K562 (cell line): ENCODE measurements around the gene JMJD1C. TPM values are rescaled to one million over a fixed set of nuclear protein-coding genes. Genes with fewer than 3 reads are reported as not detected.

Source experiments
- ATAC-seq: fragments of 200-7000 bp; cut with Tn5 transposase; 3 replicates; pipeline ENCODE4 v1.9.1; 2020; ENCODE audit warnings: moderate library complexity
- BruUV-seq: library from RNA; stranded (reverse); fragments of 400-500 nt; replicated peaks from 2 replicates; lab custom pipeline; 2021; lab: Mats Ljungman, UMichigan
- CTCF ChIA-PET: fragments of 300-600 bp; formaldehyde crosslinking; extraction: SDS; loops from one replicate; lab custom pipeline; 2021; ENCODE audit warnings: low intra/inter-chr PET ratio; lab: Yijun Ruan, JAX
- POLR2A ChIA-PET: fragments of 300-600, 350-650 bp; sonication (Branson Sonifier 250); formaldehyde crosslinking; extraction: SDS; loops from one replicate; lab custom pipeline; 2021; ENCODE audit warnings: antibody characterized with exemption, inconsistent platforms; lab: Yijun Ruan, JAX
- DNase-seq, 4 experiments: peaks; one replicate each; pipeline versions ENCODE4 v3.0.0 to v3.0.0-alpha.2; 2011 to 2018; ENCODE audit warnings: low spot score in 3 of 4, mixed read lengths in 3 of 4; ENCODE audit errors: extremely low read depth in 1 of 4
- FAIRE-seq: peaks from 2 replicates; lab custom pipeline; 2011; peaks lifted over from hg19 to GRCh38; lab: Jason Lieb, UNC
- H2AFZ ChIP-seq: 2 replicates; pipeline ENCODE4 v1.6.0; 2011; ENCODE audit warnings: low read depth, low read length, control low read depth, inconsistent platforms
- H3K27ac ChIP-seq: fragments of 200-600 bp; 3 replicates; pipeline ENCODE4 v1.8.0; 2011; ENCODE audit warnings: low read depth, mild to moderate bottlenecking, control low read depth, inconsistent platforms, low read length, moderate library complexity, mixed read lengths; ENCODE audit errors: extremely low read depth
- H3K27me3 ChIP-seq, 2 experiments: fragments of 300-600 bp in 1 of 2; 2 replicates in 1 of 2; 3 replicates in 1 of 2; pipeline versions ENCODE4 v1.6.0 to v1.8.0; 2011; ENCODE audit warnings: inconsistent platforms in 2 of 2, low read length in 2 of 2, mild to moderate bottlenecking in 1 of 2, mixed read lengths in 1 of 2, moderate library complexity in 1 of 2; ENCODE audit not compliant: control insufficient read depth in 2 of 2, insufficient read depth in 2 of 2
- H3K36me3 ChIP-seq: fragments of 300-600 bp; 3 replicates; pipeline ENCODE4 v1.8.0; 2011; ENCODE audit warnings: mild to moderate bottlenecking, low read length, inconsistent platforms; ENCODE audit not compliant: control insufficient read depth, insufficient read depth
- H3K4me1 ChIP-seq, 2 experiments: fragments of 200-600 bp in 1 of 2; replicated peaks in 1 of 2; 2 replicates in 1 of 2; 3 replicates in 1 of 2; pipeline versions ENCODE4 v1.5.1 to v1.8.0; 2011; ENCODE audit warnings: inconsistent platforms in 2 of 2, low read length in 2 of 2, mild to moderate bottlenecking in 1 of 2, mixed read lengths in 1 of 2, moderate library complexity in 1 of 2; ENCODE audit not compliant: control insufficient read depth in 2 of 2, insufficient read depth in 2 of 2
- H3K4me2 ChIP-seq: 2 replicates; pipeline ENCODE4 v1.6.1; 2011; ENCODE audit warnings: low read length, control low read depth, inconsistent platforms, mixed read lengths; ENCODE audit not compliant: insufficient read depth
- H3K4me3 ChIP-seq: fragments of 200-600 bp; sonication (generic), shearing (Covaris generic); 2 replicates; pipeline ENCODE4 v1.5.1; 2016; ENCODE audit warnings: control low read depth, inconsistent platforms
- H3K79me2 ChIP-seq: fragments of 200-600 bp; 3 replicates; pipeline ENCODE4 v1.8.0; 2011; ENCODE audit warnings: low read length, inconsistent platforms; ENCODE audit not compliant: control insufficient read depth, insufficient read depth
- H3K9ac ChIP-seq, 2 experiments: 2 replicates each; pipeline versions ENCODE4 v1.6.0 to v1.6.1; 2011; ENCODE audit warnings: low read depth in 2 of 2, low read length in 2 of 2, control low read depth in 1 of 2, inconsistent platforms in 1 of 2, mild to moderate bottlenecking in 1 of 2, mixed read lengths in 1 of 2; ENCODE audit not compliant: insufficient read depth in 1 of 2
- H3K9me1 ChIP-seq: one replicate; pipeline ENCODE4 v1.6.0; 2011; ENCODE audit warnings: inconsistent platforms, mild to moderate bottlenecking, low read length, moderate library complexity; ENCODE audit not compliant: control insufficient read depth, insufficient read depth
- H3K9me3 ChIP-seq: replicated peaks from 2 replicates; pipeline ENCODE4 v1.5.1; 2011; ENCODE audit warnings: low read depth, low read length, inconsistent platforms; ENCODE audit not compliant: control insufficient read depth, insufficient read depth
- H4K20me1 ChIP-seq: replicated peaks from 2 replicates; pipeline ENCODE4 v1.6.1; 2011; ENCODE audit warnings: low read length, inconsistent platforms, mixed read lengths; ENCODE audit not compliant: control insufficient read depth, insufficient read depth
- BMI1 ChIP-seq: fragments of 150-350 bp; IDR thresholded peaks from 2 replicates; pipeline ENCODE4 v1.6.1; 2014; ENCODE audit warnings: low read length
- DIDO1 ChIP-seq: fragments of 450-650 bp; IDR thresholded peaks from 2 replicates; pipeline ENCODE4 v1.6.1; 2016; ENCODE audit warnings: low read depth, missing biosample characterization, missing genetic modification characterization
- MEIS2 ChIP-seq: fragments of 450-650 bp; IDR thresholded peaks from 2 replicates; pipeline ENCODE4 v1.6.1; 2014; ENCODE audit warnings: mild to moderate bottlenecking; ENCODE audit not compliant: partially characterized antibody
- PBX2 ChIP-seq, 2 experiments: IDR thresholded peaks in 1 of 2; conservative IDR thresholded peaks in 1 of 2; 2 replicates each; pipeline ENCODE4 v1.6.1; 2016; ENCODE audit warnings: low read depth in 2 of 2, mild to moderate bottlenecking in 1 of 2, missing compliant biosample characterization in 1 of 2, missing genetic modification characterization in 1 of 2, moderate library complexity in 1 of 2
- PKNOX1 ChIP-seq: fragments of 450-650 bp; IDR thresholded peaks from 2 replicates; pipeline ENCODE4 v1.6.1; 2016
- whole genome bisulfite sequencing: fragments of 100-300 bp; shearing (Covaris generic); methylation state at CpG from one replicate; pipeline ENCODE4 v1.1.6; 2016; ENCODE audit warnings: low coverage, mixed read lengths; ENCODE audit not compliant: insufficient coverage; ENCODE audit errors: missing lambda C conversion rate; 5-methylcytosine and 5-hydroxymethylcytosine counted together
- in situ Hi-C: fragments of 300-500 bp; cut with MboI; formaldehyde crosslinking; loops from 4 replicates; pipeline ENCODE4 v1.15.0; 2018; ENCODE audit warnings: inconsistent platforms, mixed read lengths
- intact Hi-C: fragments of 100-400 bp; cut with micrococcal nuclease; formaldehyde crosslinking; loops from 2 replicates; pipeline ENCODE4 v1.14.2; 2022
- polyA plus RNA-seq, 8 experiments: library from polyadenylated mRNA; depleted of rRNA in 4 of 8; stranded (reverse) in 5 of 8; unstranded in 3 of 8; fragments of >200 nt; fragmentation: Nextera tagmentation in 2 of 8; fragmentation: Illumina TruSeq in 1 of 8; extraction: Ambion mirVana in 2 of 8; extraction: Trizol in 1 of 8; gene quantifications; 2 replicates each; pipeline versions ENCODE4 v1.2.1 to v1.2.3, GENCODE V29; 2011 to 2014; ENCODE audit warnings: inconsistent platforms in 1 of 8, missing spikeins in 1 of 8
- total RNA-seq, 7 experiments: library from RNA; depleted of rRNA in 6 of 7; stranded (reverse); fragments of >200 nt in 6 of 7; fragmentation: Illumina TruSeq in 2 of 7; extraction: Trizol in 2 of 7; gene quantifications; 2 replicates each; pipeline versions ENCODE4 v1.2.1 to v1.2.3, GENCODE V29; 2011 to 2021; ENCODE audit warnings: low replicate concordance in 1 of 7

Gene JMJD1C
- total and polyA plus RNA-seq, 9 of the 15 experiments (the other 6 are each of a cell fraction or from before 2014, with no cell fraction given) = 25.3 to 68.0 (median 47.2) TPM

- intact Hi-C loops (loop anchor here (5.0 kb wide), 1 partner anchor 252 kb away; no protein-coding TSS in a partner anchor), in situ Hi-C loops (no loop called here)
- no peak overlapping the region for H3K4me3 ChIP-seq
- ChIA-PET POLR2A (interaction anchor here (1.6 kb wide), 1 partner anchor 11 kb away, joined by 5 read pairs; no protein-coding TSS in a partner anchor), CTCF (no interaction called here)
- H3K9me3 ChIP-seq = no peaks in the 10 kb centered on the region
- no peak for TF ChIP-seq DIDO1 (tag)
- TF ChIP-seq PBX2 (CRISPR knock-in tag; IDR thresholded peaks at IDR 0.05; ENCODE audit: low read depth) = no peak
- peak; percentile 24; the same call in 1 of the 2 replicates for TF ChIP-seq PBX2 (tag; conservative IDR thresholded peaks at IDR 0.05; ENCODE audit: low read depth)
- no peak for TF ChIP-seq BMI1
- peak; percentile 81 for TF ChIP-seq PKNOX1
- peak; percentile 18 for TF ChIP-seq MEIS2
- peaks cover 57% of the 10 kb centered on the region for H3K79me2 ChIP-seq
- 88% methylated on average over 1 of the region's 1 CpG for WGBS
- H3K9me1 ChIP-seq = no peaks in the 10 kb centered on the region
- peaks cover 0 to 14% of the 10 kb centered on the region in 2 experiments; a peak in 4 of 5 replicates for H3K4me1 ChIP-seq
- no peak for FAIRE-seq
- no peak overlapping the region for H3K9ac ChIP-seq
- ATAC-seq = no peak
- DNase-seq = no peak
- no peaks in the 10 kb centered on the region for H3K27me3 ChIP-seq
- no peak overlapping the region for H3K4me2 ChIP-seq
- no peak overlapping the region for H3K27ac ChIP-seq
- no peaks in the 10 kb centered on the region for H4K20me1 ChIP-seq
- no TSS peak for BruUV-seq
- H2AFZ ChIP-seq = no peak overlapping the region
- H3K36me3 ChIP-seq = no peaks in the 10 kb centered on the region
Measured at GRCh38 chr10:63468947-63469346, 3.2 kb upstream of the JMJD1C start.
